ENCODE measurements around the gene HSCB. TPM values are rescaled to one million over a fixed set of nuclear protein-coding genes. Genes with fewer than 3 reads are reported as not detected.

Gene HSCB
- total RNA-seq, 2 donors from 2014 or later: 17.7 to 22.4 TPM

DNA sequence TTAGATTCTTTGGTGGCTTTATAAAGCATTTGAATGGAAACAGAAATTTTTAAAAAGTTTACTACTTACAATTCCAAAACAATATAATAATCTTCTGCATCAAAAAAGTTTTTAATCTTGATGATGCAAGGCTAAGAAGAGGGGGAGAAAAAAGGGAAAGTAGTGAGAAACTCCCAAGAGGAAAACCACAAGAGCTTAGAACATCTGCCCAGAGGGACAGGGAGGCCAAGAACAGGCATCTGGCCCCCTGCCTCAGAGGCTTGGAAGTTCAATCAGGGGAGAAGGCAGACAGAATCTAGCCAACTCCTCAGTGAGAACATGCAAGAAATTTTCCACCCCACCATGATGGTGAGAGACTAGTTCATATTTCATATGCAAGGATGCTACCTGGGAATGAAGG, 38.4 kb upstream of the HSCB start:
- no peak overlapping the region for H3K27ac Mint-ChIP-seq
- H3K4me3 Mint-ChIP-seq: no peak overlapping the region
- no peak overlapping the region for H3K4me3 ChIP-seq (ENCODE audit: low read length)
- H3K27me3 ChIP-seq (ENCODE audit: control insufficient read depth, insufficient read depth, low read length, poor library complexity, severe bottlenecking): no peaks in the 10 kb centered on the region
- H3K4me1 ChIP-seq (ENCODE audit: control insufficient read depth, insufficient read depth, low read length): no peaks in the 10 kb centered on the region
- H3K27ac ChIP-seq (ENCODE audit: low read depth, low read length): no peak overlapping the region
- H3K4me1 Mint-ChIP-seq: no peaks in the 10 kb centered on the region
- no peak for DNase-seq
- H3K36me3 ChIP-seq (ENCODE audit: control insufficient read depth, insufficient read depth, low read length): peaks cover 33% of the 10 kb centered on the region
- peaks cover 61% of the 10 kb centered on the region for H3K36me3 Mint-ChIP-seq (ENCODE audit: low read depth)
- H3K9me3 Mint-ChIP-seq: no peaks in the 10 kb centered on the region
- peak; percentile 17 for TF ChIP-seq CTCF (conservative IDR thresholded peaks at IDR 0.05)
- no peaks in the 10 kb centered on the region for H3K27me3 Mint-ChIP-seq (ENCODE audit: insufficient read depth)
- H3K9me3 ChIP-seq (ENCODE audit: control insufficient read depth, low read length): no peaks in the 10 kb centered on the region
- no peak overlapping the region for H3K9ac ChIP-seq (ENCODE audit: extremely low read depth, low read length, poor library complexity, severe bottlenecking)

DNA sequence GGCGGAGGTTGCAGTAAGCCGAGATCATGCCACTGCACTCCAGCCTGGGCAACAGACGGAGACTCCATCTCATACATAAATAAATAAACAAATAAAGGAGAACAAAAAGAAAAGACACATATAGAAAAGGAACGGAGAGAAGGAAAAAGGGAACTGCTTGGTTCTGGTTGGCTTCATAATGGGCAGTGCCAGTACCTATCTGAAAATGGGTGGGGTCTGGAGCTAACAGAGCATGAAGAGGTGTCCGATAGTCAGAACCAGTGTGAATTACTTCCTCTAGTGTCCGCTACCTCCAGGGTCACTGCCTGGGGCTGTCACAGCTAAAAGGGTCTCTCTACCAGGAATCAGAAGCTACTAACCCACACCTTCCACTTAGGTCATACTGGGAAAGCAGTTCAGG, 35.0 kb upstream of the HSCB start:
- no peak overlapping the region for H3K27ac ChIP-seq (ENCODE audit: low read depth, low read length)
- 96 to 100% methylated on average over 1 to 5 of the region's 6 CpGs for WGBS, 2 experiments (ENCODE audit: insufficient coverage in 1 of 2, insufficient read length in 1 of 2)
- Mint-ChIP-seq H3K9me3 (no peaks in the 10 kb centered on the region), H3K27ac (no peak overlapping the region), H3K4me3 (no peak overlapping the region), H3K36me3 (ENCODE audit: low read depth) (peaks cover 57% of the 10 kb centered on the region), H3K27me3 (ENCODE audit: insufficient read depth) (no peaks in the 10 kb centered on the region), H3K4me1 (peaks cover under 1% of the 10 kb centered on the region)
- H3K4me1 ChIP-seq (ENCODE audit: control insufficient read depth, insufficient read depth, low read length): no peaks in the 10 kb centered on the region
- DNase-seq: no peak
- peaks cover 63% of the 10 kb centered on the region for H3K36me3 ChIP-seq (ENCODE audit: control insufficient read depth, insufficient read depth, low read length)
- no peak for TF ChIP-seq CTCF (conservative IDR thresholded peaks at IDR 0.05)
- H3K4me3 ChIP-seq (ENCODE audit: low read length): no peak overlapping the region
- H3K9ac ChIP-seq (ENCODE audit: extremely low read depth, low read length, poor library complexity, severe bottlenecking): no peak overlapping the region
- H3K27me3 ChIP-seq (ENCODE audit: control insufficient read depth, insufficient read depth, low read length, poor library complexity, severe bottlenecking): no peaks in the 10 kb centered on the region
- H3K9me3 ChIP-seq (ENCODE audit: control insufficient read depth, low read length): no peaks in the 10 kb centered on the region

DNA sequence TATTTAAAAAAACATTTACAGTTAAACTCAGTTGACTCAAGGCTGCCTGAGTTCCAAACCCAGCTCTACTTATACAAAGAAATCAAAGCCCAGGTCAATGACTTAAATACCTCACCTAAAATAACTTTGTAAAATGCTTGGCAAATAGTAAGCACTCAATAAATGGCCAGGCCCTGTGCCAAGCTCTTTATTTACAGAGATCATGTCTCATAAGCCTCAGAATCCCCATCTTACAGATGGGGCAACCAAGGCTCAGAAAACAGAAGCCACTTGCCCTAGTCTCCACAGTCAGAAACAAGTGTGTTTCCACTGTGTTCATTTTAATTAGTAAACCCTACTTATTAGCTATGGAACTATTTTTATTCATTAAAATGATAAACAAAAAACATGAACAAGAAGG, 31.7 kb upstream of the HSCB start:
- H3K27me3 Mint-ChIP-seq (ENCODE audit: insufficient read depth): no peaks in the 10 kb centered on the region

More for the DNA sequence above, 31.7 kb upstream of the HSCB start:
- H3K36me3 ChIP-seq (ENCODE audit: control insufficient read depth, insufficient read depth, low read length): peaks cover 46% of the 10 kb centered on the region
- no peaks in the 10 kb centered on the region for H3K9me3 ChIP-seq (ENCODE audit: control insufficient read depth, low read length)
- H3K4me3 ChIP-seq (ENCODE audit: low read length): no peak overlapping the region
- TF ChIP-seq CTCF (conservative IDR thresholded peaks at IDR 0.05): no peak
- H3K27ac ChIP-seq (ENCODE audit: low read depth, low read length): no peak overlapping the region
- Mint-ChIP-seq H3K4me3 (no peak overlapping the region), H3K27ac (no peak overlapping the region), H3K4me1 (peaks cover 6% of the 10 kb centered on the region), H3K36me3 (ENCODE audit: low read depth) (peaks cover 62% of the 10 kb centered on the region), H3K9me3 (no peaks in the 10 kb centered on the region)
- DNase-seq: no peak
- H3K27me3 ChIP-seq (ENCODE audit: control insufficient read depth, insufficient read depth, low read length, poor library complexity, severe bottlenecking): no peaks in the 10 kb centered on the region
- no peaks in the 10 kb centered on the region for H3K4me1 ChIP-seq (ENCODE audit: control insufficient read depth, insufficient read depth, low read length)
- H3K9ac ChIP-seq (ENCODE audit: extremely low read depth, low read length, poor library complexity, severe bottlenecking): no peak overlapping the region

Data from endodermal cell (in vitro differentiated cells).